Tibial nerve (tissue), 4 donors: ENCODE results near the gene ADAM10. TPM values are rescaled to one million over a fixed set of nuclear protein-coding genes. Genes with fewer than 3 reads are reported as not detected.

Experiments used
- DNase-seq, 2 donors: peaks; one replicate each; pipeline ENCODE4 v3.0.0-alpha.2; 2019; ENCODE audit warnings: low spot score in 2 of 2
- H3K27ac ChIP-seq, 4 donors: fragments of 200-600 bp; sonication (generic) in 3 of 4; one replicate each; pipeline ENCODE4 v1.5.1; 2017 to 2019; ENCODE audit warnings: mild to moderate bottlenecking in 1 of 4
- H3K27me3 ChIP-seq, 2 donors: fragments of 200-600 bp; sonication (generic) in 1 of 2; one replicate each; pipeline versions ENCODE4 v1.5.1 to v1.6.0; 2017 to 2019
- H3K36me3 ChIP-seq, 3 donors: fragments of 200-600 bp; sonication (generic); one replicate each; pipeline ENCODE4 v1.5.1; 2018 to 2019
- H3K4me1 ChIP-seq, 4 donors: fragments of 200-600 bp; sonication (generic) in 3 of 4; one replicate each; pipeline ENCODE4 v1.5.1; 2017 to 2019
- H3K4me3 ChIP-seq, 4 donors: fragments of 200-600 bp; sonication (generic) in 3 of 4; one replicate each; pipeline ENCODE4 v1.5.1; 2017 to 2019; ENCODE audit warnings: mild to moderate bottlenecking in 1 of 4, moderate library complexity in 1 of 4
- H3K9me3 ChIP-seq, 4 donors: fragments of 200-600 bp; sonication (generic) in 3 of 4; one replicate each; pipeline ENCODE4 v1.5.1; 2017 to 2019
- EP300 ChIP-seq, 2 donors: sonication (generic); formaldehyde crosslinking; IDR thresholded peaks; one replicate each; pipeline ENCODE4 v1.6.1; 2017; ENCODE audit warnings: antibody characterized with exemption in 2 of 2, mild to moderate bottlenecking in 1 of 2
- POLR2A ChIP-seq, 2 donors: fragments of 450-650 bp; IDR thresholded peaks; one replicate each; pipeline ENCODE4 v1.6.1; 2017; ENCODE audit warnings: antibody characterized with exemption in 2 of 2, mild to moderate bottlenecking in 2 of 2, moderate library complexity in 2 of 2
- WGBS, 2 donors: methylation state at CpG; one replicate each; pipeline ENCODE4 v1.1.5; 2018; 5-methylcytosine and 5-hydroxymethylcytosine counted together
- total RNA-seq, 4 donors: library from RNA; depleted of rRNA; stranded (reverse); fragments of >200 nt; gene quantifications; one replicate each; pipeline ENCODE4 v1.1.0, GENCODE V29; 2016
- TF ChIP-seq, protein P1 (sequence below), 5 experiments: fragments of 200-600 bp in 3 of 5; fragments of 450-650 bp in 2 of 5; sonication (generic) in 3 of 5; IDR thresholded peaks; one replicate each; pipeline ENCODE4 v1.5.1; 2016 to 2019; ENCODE audit warnings: antibody characterized with exemption in 5 of 5, mild to moderate bottlenecking in 3 of 5, moderate library complexity in 2 of 5

The ADAM10 gene
- total RNA-seq, 4 donors from 2014 or later, result 64.8 to 132 (median 94.3) TPM

DNA sequence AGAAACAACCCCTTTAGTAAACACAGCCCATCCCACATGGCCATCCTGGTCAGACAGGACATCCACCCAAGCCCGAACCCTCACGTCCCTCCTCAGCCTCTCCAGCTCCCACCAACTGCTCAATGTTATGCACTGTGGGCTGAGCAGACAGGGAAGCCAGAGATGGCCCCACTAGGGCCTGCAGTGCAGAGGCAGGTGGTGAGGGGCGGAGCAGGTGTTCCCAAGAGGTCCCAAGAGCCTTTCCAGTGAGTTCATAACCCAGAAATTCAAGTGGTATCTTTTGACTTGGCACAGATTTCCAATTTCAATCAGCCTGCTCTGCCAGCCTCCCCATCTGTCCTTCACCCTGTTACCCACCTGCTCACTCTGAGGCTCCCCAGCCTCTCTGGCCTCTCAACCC is 187.4 kb downstream of the ADAM10 start:
- H3K27ac ChIP-seq, result no peak overlapping the region
- no peak for DNase-seq
- H3K27me3 ChIP-seq, result no peaks in the 10 kb centered on the region
- TF ChIP-seq POLR2A (IDR thresholded peaks at IDR 0.05), result no peak
- TF ChIP-seq, protein P1, sequence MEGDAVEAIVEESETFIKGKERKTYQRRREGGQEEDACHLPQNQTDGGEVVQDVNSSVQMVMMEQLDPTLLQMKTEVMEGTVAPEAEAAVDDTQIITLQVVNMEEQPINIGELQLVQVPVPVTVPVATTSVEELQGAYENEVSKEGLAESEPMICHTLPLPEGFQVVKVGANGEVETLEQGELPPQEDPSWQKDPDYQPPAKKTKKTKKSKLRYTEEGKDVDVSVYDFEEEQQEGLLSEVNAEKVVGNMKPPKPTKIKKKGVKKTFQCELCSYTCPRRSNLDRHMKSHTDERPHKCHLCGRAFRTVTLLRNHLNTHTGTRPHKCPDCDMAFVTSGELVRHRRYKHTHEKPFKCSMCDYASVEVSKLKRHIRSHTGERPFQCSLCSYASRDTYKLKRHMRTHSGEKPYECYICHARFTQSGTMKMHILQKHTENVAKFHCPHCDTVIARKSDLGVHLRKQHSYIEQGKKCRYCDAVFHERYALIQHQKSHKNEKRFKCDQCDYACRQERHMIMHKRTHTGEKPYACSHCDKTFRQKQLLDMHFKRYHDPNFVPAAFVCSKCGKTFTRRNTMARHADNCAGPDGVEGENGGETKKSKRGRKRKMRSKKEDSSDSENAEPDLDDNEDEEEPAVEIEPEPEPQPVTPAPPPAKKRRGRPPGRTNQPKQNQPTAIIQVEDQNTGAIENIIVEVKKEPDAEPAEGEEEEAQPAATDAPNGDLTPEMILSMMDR (IDR thresholded peaks at IDR 0.05), result no peak
- no peak for TF ChIP-seq EP300 (IDR thresholded peaks at IDR 0.05)
- H3K9me3 ChIP-seq, result no peaks in the 10 kb centered on the region
- WGBS, 2 donors, result 72 to 96% methylated on average over 3 of the region's 3 CpGs
- H3K4me3 ChIP-seq, result no peak overlapping the region
- H3K4me1 ChIP-seq, result peaks cover 0 to 4% (median 0%) of the 10 kb centered on the region in 4 donors
- H3K36me3 ChIP-seq, result no peaks in the 10 kb centered on the region

DNA sequence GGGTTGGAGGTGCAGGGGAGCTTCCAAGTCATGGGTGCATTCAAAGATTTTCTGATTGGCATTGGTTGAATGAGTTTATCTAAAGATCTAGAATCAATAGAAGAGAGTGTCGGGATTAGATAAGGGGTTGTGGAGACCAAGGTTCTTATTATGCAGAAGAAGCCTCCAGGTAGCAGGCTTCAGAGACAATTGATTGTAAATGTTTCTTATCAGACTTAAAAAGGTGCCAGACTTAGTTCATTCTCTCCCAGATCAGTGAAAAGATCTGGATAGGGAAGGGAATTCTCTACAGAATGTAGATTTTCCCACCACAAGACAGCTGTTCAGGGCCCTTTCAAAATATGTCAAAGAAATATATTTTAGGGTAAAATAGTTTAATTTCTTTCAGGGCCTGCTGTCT is 188.2 kb downstream of the ADAM10 start:
- Histone ChIP-seq H3K4me1 (peaks cover 0 to 11% (median 0%) of the 10 kb centered on the region in 4 donors), H3K36me3 (no peaks in the 10 kb centered on the region), H3K9me3 (no peaks in the 10 kb centered on the region), H3K4me3 (no peak overlapping the region), H3K27ac (no peak overlapping the region), H3K27me3 (no peaks in the 10 kb centered on the region)
- TF ChIP-seq POLR2A (IDR thresholded peaks at IDR 0.05) (no peak), EP300 (IDR thresholded peaks at IDR 0.05) (no peak)
- TF ChIP-seq, protein P1 (IDR thresholded peaks at IDR 0.05), result no peak
- WGBS, 2 donors, result 0% methylated on average over 1 of the region's 1 CpG
- DNase-seq, result no peak

DNA sequence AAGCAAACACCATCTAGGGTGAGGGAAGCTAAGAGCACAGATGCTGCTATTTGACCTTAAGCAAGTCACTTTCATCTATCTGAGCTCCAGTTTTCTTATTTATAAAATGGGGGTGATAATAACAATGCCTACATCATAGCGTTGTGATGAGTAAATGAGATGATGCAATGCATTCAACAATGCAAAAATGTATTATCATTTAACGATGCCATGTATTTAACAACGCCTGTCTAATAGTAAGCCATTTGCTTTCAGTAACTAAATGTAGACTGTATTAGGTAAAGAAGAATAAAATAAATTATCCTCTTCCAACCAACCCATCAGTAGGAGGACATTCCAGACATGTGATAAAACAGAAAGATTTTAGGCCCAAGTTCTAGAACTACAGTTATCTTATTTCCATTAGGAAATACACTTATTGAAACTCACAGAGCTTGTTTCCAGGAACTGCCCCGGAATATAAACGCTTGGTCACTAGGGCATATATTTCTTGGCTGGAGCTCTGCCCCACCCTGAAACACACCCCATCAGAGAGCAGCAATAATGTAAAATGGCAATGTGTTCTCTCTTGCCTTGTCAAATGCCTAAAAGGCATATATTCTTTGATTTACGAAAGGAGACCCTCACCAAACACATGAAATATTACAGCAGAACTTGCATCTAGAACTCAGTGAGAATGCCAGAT is 189.5 kb downstream of the ADAM10 start:
- H3K36me3 ChIP-seq, result no peaks in the 10 kb centered on the region
- no peak overlapping the region for H3K27ac ChIP-seq
- 70 to 71% methylated on average over 6 of the region's 6 CpGs for WGBS, 2 donors
- no peaks in the 10 kb centered on the region for H3K27me3 ChIP-seq
- TF ChIP-seq POLR2A (IDR thresholded peaks at IDR 0.05), result no peak
- no peak for TF ChIP-seq EP300 (IDR thresholded peaks at IDR 0.05)
- TF ChIP-seq, protein P1 (IDR thresholded peaks at IDR 0.05), result no peak
- H3K4me3 ChIP-seq, result no peak overlapping the region
- DNase-seq, result no peak
- H3K9me3 ChIP-seq, result no peaks in the 10 kb centered on the region
- peaks cover 0 to 22% (median 0%) of the 10 kb centered on the region in 4 donors for H3K4me1 ChIP-seq

DNA sequence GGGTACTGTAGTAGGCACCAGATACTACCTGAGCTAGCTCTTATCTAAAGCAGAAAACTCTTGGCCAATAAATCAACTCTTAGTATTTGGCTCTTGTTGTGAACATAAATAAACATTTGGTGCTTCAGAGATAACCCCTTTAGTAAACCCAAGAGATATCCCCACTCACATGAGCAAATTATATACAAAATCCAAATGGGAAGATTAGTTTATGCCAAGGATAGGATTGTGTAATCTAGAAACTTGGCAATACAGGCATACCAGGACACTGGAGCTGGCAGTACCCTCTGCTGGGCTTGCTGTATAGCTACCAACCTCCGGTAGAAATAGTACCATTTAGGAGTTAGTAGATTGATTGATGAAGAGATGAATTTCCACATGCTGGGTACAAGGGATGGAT is 190.7 kb downstream of the ADAM10 start:
- Histone ChIP-seq H3K4me1 (peaks cover 0 to 26% (median 0%) of the 10 kb centered on the region in 4 donors), H3K36me3 (no peaks in the 10 kb centered on the region), H3K27me3 (no peaks in the 10 kb centered on the region), H3K9me3 (no peaks in the 10 kb centered on the region), H3K27ac (no peak overlapping the region), H3K4me3 (no peak overlapping the region)
- TF ChIP-seq, protein P1 (IDR thresholded peaks at IDR 0.05), result no peak
- TF ChIP-seq POLR2A (IDR thresholded peaks at IDR 0.05), result no peak
- TF ChIP-seq EP300 (IDR thresholded peaks at IDR 0.05), result no peak
- 100% methylated on average over 1 of the region's 1 CpG for WGBS, 2 donors
- DNase-seq, result no peak

DNA sequence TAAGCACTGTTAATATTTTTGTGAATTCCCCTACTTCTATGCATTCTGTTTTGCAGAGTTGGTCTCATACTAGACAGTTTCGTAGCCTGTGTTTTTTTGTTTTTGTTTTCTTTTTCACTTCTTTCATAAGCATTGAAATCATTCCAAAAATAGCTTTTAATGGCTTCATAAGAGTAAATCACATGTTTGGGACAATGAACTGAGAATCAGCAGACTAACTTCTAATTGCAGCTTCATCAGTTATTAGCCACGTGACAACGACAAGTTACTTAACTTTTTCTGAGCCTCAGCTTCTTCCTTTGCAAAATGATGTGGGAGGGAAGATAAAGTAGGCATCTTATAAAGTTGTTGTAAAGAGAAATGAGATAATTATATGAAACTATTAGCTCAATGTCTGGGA is 193.0 kb downstream of the ADAM10 start:
- Histone ChIP-seq H3K36me3 (no peaks in the 10 kb centered on the region), H3K4me3 (no peak overlapping the region), H3K9me3 (no peaks in the 10 kb centered on the region), H3K27ac (no peak overlapping the region), H3K27me3 (no peaks in the 10 kb centered on the region), H3K4me1 (peaks cover 0 to 47% (median 6%) of the 10 kb centered on the region in 4 donors)
- TF ChIP-seq, protein P1 (IDR thresholded peaks at IDR 0.05), result no peak
- TF ChIP-seq EP300 (IDR thresholded peaks at IDR 0.05) (no peak), POLR2A (IDR thresholded peaks at IDR 0.05) (no peak)
- DNase-seq, result no peak
- WGBS, 2 donors, result 45 to 49% methylated on average over 3 of the region's 3 CpGs
